Pulmonary artery endothelial cell (primary cell): ENCODE results near the gene CAMTA1. TPM values are rescaled to one million over a fixed set of nuclear protein-coding genes. Genes with fewer than 3 reads are reported as not detected.

Source experiments
- DNase-seq: peaks from one replicate; pipeline ENCODE4 v3.0.0-alpha.2; 2011; ENCODE audit warnings: low read depth, low spot score
- total RNA-seq: library from RNA; depleted of rRNA; stranded (reverse); fragments of >200 nt; gene quantifications from 2 replicates; pipeline ENCODE4 v1.2.3, GENCODE V29; 2014

The CAMTA1 gene
- total RNA-seq, 1 donor from 2014 or later, result 54.0 TPM

- no peak for DNase-seq
Measured at GRCh38 chr1:6957341-6957740, 172.1 kb downstream of the CAMTA1 start.

GRCh38 chr1:6958407-6959030, 173.3 kb downstream of the CAMTA1 start:
- DNase-seq, result no peak

- DNase-seq, result no peak
Measured at GRCh38 chr1:6959491-6959890, 174.2 kb downstream of the CAMTA1 start.

GRCh38 chr1:6960291-6960811, 175.1 kb downstream of the CAMTA1 start:
- no peak for DNase-seq

- no peak for DNase-seq
Measured at GRCh38 chr1:6960860-6961259, 175.6 kb downstream of the CAMTA1 start.

- no peak for DNase-seq
Measured at GRCh38 chr1:6961289-6961688, 176.0 kb downstream of the CAMTA1 start.

GRCh38 chr1:6961905-6962477, 176.7 kb downstream of the CAMTA1 start:
- DNase-seq, result no peak

GRCh38 chr1:6962478-6962995, 177.3 kb downstream of the CAMTA1 start:
- no peak for DNase-seq

GRCh38 chr1:6962996-6963911, 178.0 kb downstream of the CAMTA1 start:
- DNase-seq, result no peak

GRCh38 chr1:6963912-6964307, 178.7 kb downstream of the CAMTA1 start:
- DNase-seq, result no peak

GRCh38 chr1:6965083-6965934, 180.1 kb downstream of the CAMTA1 start:
- DNase-seq, result no peak

GRCh38 chr1:6965935-6966241, 180.6 kb downstream of the CAMTA1 start:
- no peak for DNase-seq

GRCh38 chr1:6966326-6966725, 181.1 kb downstream of the CAMTA1 start:
- DNase-seq, result no peak

GRCh38 chr1:6967431-6968111, 182.3 kb downstream of the CAMTA1 start:
- DNase-seq, result no peak

GRCh38 chr1:6969106-6969505, 183.9 kb downstream of the CAMTA1 start:
- no peak for DNase-seq

- DNase-seq, result no peak
Measured at GRCh38 chr1:6969762-6970161, 184.5 kb downstream of the CAMTA1 start.

- no peak for DNase-seq
Measured at GRCh38 chr1:6970221-6970620, 185.0 kb downstream of the CAMTA1 start.

- DNase-seq, result no peak
Measured at GRCh38 chr1:6971048-6971447, 185.8 kb downstream of the CAMTA1 start.

GRCh38 chr1:6971699-6972098, 186.4 kb downstream of the CAMTA1 start:
- DNase-seq, result no peak

- DNase-seq, result no peak
Measured at GRCh38 chr1:6972399-6972798, 187.1 kb downstream of the CAMTA1 start.
